Keratinocyte (primary cell): Measurements from ENCODE around the gene UROS. TPM values are rescaled to one million over a fixed set of nuclear protein-coding genes. Genes with fewer than 3 reads are reported as not detected.

Source experiments
- DNase-seq: peaks from one replicate; pipeline ENCODE4 v3.0.0-alpha.2; 2011; ENCODE audit warnings: low read depth, missing footprints, low spot score
- FAIRE-seq: peaks from 2 replicates; lab custom pipeline; 2011; peaks lifted over from hg19 to GRCh38; lab: Jason Lieb, UNC
- H2AFZ ChIP-seq: 2 replicates; pipeline ENCODE4 v1.6.0; 2012; ENCODE audit warnings: low read length, control low read depth, inconsistent platforms; ENCODE audit not compliant: control insufficient read depth
- H3K27ac ChIP-seq: 2 replicates; pipeline ENCODE4 v1.5.1; 2011; ENCODE audit warnings: low read length; ENCODE audit not compliant: control insufficient read depth, insufficient read depth
- H3K27me3 ChIP-seq: 3 replicates; pipeline ENCODE4 v1.6.0; 2011; ENCODE audit warnings: low read length; ENCODE audit not compliant: control insufficient read depth, insufficient read depth; ENCODE audit errors: extremely low read depth
- H3K36me3 ChIP-seq, 2 experiments: 2 replicates in 1 of 2; 3 replicates in 1 of 2; pipeline ENCODE4 v1.5.1; 2011; ENCODE audit warnings: low read length in 2 of 2, mild to moderate bottlenecking in 1 of 2; ENCODE audit not compliant: control insufficient read depth in 2 of 2, insufficient read depth in 2 of 2; ENCODE audit errors: extremely low read depth in 1 of 2
- H3K4me1 ChIP-seq: 3 replicates; pipeline ENCODE4 v1.5.1; 2011; ENCODE audit warnings: low read length; ENCODE audit not compliant: control insufficient read depth, insufficient read depth; ENCODE audit errors: extremely low read depth
- H3K4me2 ChIP-seq: 3 replicates; pipeline ENCODE4 v1.6.0; 2011; ENCODE audit warnings: low read depth, low read length; ENCODE audit not compliant: control insufficient read depth, insufficient read depth; ENCODE audit errors: extremely low read depth
- H3K4me3 ChIP-seq, 3 experiments: fragments of 200-600 bp in 1 of 3; sonication (generic) in 1 of 3; 2 replicates in 2 of 3; 3 replicates in 1 of 3; pipeline ENCODE4 v1.5.1; 2011 to 2016; ENCODE audit warnings: low read length in 3 of 3, mild to moderate bottlenecking in 3 of 3, control low read depth in 2 of 3, inconsistent platforms in 1 of 3, low read depth in 1 of 3, mixed read lengths in 1 of 3, mixed run types in 1 of 3, moderate library complexity in 1 of 3; ENCODE audit not compliant: control insufficient read depth in 2 of 3, insufficient read depth in 2 of 3; ENCODE audit errors: extremely low read depth in 1 of 3
- H3K79me2 ChIP-seq: 2 replicates; pipeline ENCODE4 v1.6.0; 2012; ENCODE audit warnings: low read length; ENCODE audit not compliant: control insufficient read depth, insufficient read depth
- H3K9ac ChIP-seq: 3 replicates; pipeline ENCODE4 v1.6.0; 2011; ENCODE audit warnings: low read length; ENCODE audit not compliant: control insufficient read depth, insufficient read depth; ENCODE audit errors: extremely low read depth
- H3K9me1 ChIP-seq: 3 replicates; pipeline ENCODE4 v1.6.0; 2011; ENCODE audit warnings: low read length; ENCODE audit not compliant: control insufficient read depth, insufficient read depth; ENCODE audit errors: extremely low read depth
- H3K9me3 ChIP-seq: 2 replicates; pipeline ENCODE4 v1.5.1; 2012; ENCODE audit warnings: low read depth, low read length; ENCODE audit not compliant: control insufficient read depth
- H4K20me1 ChIP-seq: 3 replicates; pipeline ENCODE4 v1.6.0; 2011; ENCODE audit warnings: low read length; ENCODE audit not compliant: control insufficient read depth, insufficient read depth; ENCODE audit errors: extremely low read depth
- CTCF ChIP-seq, 3 experiments: IDR thresholded peaks in 1 of 3; conservative IDR thresholded peaks in 1 of 3; optimal IDR thresholded peaks in 1 of 3; 2 replicates in 2 of 3; 3 replicates in 1 of 3; pipeline versions ENCODE3 to v1.5.1; 2011; ENCODE audit warnings: low read length in 3 of 3, mild to moderate bottlenecking in 3 of 3, moderate library complexity in 2 of 3, control low read depth in 1 of 3, inconsistent platforms in 1 of 3; ENCODE audit not compliant: insufficient read depth in 2 of 3; ENCODE audit errors: extremely low read depth in 1 of 3
- EZH2 ChIP-seq: IDR thresholded peaks from one replicate; pipeline ENCODE4 v1.6.1; 2012; ENCODE audit warnings: inconsistent platforms, mild to moderate bottlenecking, low read length, moderate library complexity
- dilution Hi-C: fragments of 300-500 bp; cut with MboI; formaldehyde crosslinking; loops from one replicate; pipeline ENCODE4 v1.7.0; 2020; ENCODE audit warnings: low sequenced_read_pairs; ENCODE audit not compliant: extremely low pct_ligation_motif_present
- polyA plus RNA-seq, 5 experiments: library from polyadenylated mRNA; depleted of rRNA in 3 of 5; stranded (reverse) in 3 of 5; stranded (forward) in 1 of 5; unstranded in 1 of 5; fragments of >200 nt; gene quantifications; 1 replicate in 1 of 5; 2 replicates in 3 of 5; 3 replicates in 1 of 5; pipeline versions ENCODE4 v1.2.1 to v1.2.3, GENCODE V29; 2011 to 2012; ENCODE audit warnings: missing spikeins in 2 of 5, low read depth in 1 of 5, low replicate concordance in 1 of 5

UROS gene
- polyA plus RNA-seq, 1 donor (not counting 4 experiments of a cell fraction or from before 2014, with no cell fraction given): 46.7 TPM

GRCh38 chr10:125857185-125857760, 34.2 kb upstream of the UROS start:
- Histone ChIP-seq H4K20me1 (no peaks in the 10 kb centered on the region), H3K9me3 (no peaks in the 10 kb centered on the region), H2AFZ (no peak overlapping the region), H3K9ac (no peak overlapping the region), H3K4me3 (no peak overlapping the region), H3K36me3 (peaks cover 15 to 17% of the 10 kb centered on the region in 2 experiments), H3K9me1 (no peaks in the 10 kb centered on the region), H3K27ac (no peak overlapping the region), H3K4me2 (no peak overlapping the region), H3K79me2 (no peaks in the 10 kb centered on the region), H3K4me1 (no peaks in the 10 kb centered on the region), H3K27me3 (no peaks in the 10 kb centered on the region)
- TF ChIP-seq CTCF (optimal IDR thresholded peaks at IDR 0.05 in 1 of 3, IDR thresholded peaks at IDR 0.05 in 1 of 3, conservative IDR thresholded peaks at IDR 0.05 in 1 of 3; ENCODE audit: extremely low read depth in 1 of 3, insufficient read depth in 2 of 3, low read length in 3 of 3): no peak
- TF ChIP-seq EZH2: no peak
- no peak for DNase-seq
- no peak for FAIRE-seq
- dilution Hi-C loops: no loop called here

- no peak for DNase-seq
- no peaks in the 10 kb centered on the region for H3K9me3 ChIP-seq
- dilution Hi-C loops: no loop called here
- no peak overlapping the region for H3K4me3 ChIP-seq
- FAIRE-seq: no peak
- no peak overlapping the region for H2AFZ ChIP-seq
- H3K27me3 ChIP-seq: no peaks in the 10 kb centered on the region
- TF ChIP-seq EZH2 (no peak), CTCF (optimal IDR thresholded peaks at IDR 0.05 in 1 of 3, IDR thresholded peaks at IDR 0.05 in 1 of 3, conservative IDR thresholded peaks at IDR 0.05 in 1 of 3; ENCODE audit: extremely low read depth in 1 of 3, insufficient read depth in 2 of 3, low read length in 3 of 3) (no peak)
- H3K9me1 ChIP-seq: no peaks in the 10 kb centered on the region
- H3K4me2 ChIP-seq: no peak overlapping the region
- no peak overlapping the region for H3K27ac ChIP-seq
- no peaks in the 10 kb centered on the region for H3K79me2 ChIP-seq
- no peak overlapping the region for H3K9ac ChIP-seq
- H3K36me3 ChIP-seq: peaks cover 16% of the 10 kb centered on the region in 2 experiments
- H3K4me1 ChIP-seq: no peaks in the 10 kb centered on the region
- no peaks in the 10 kb centered on the region for H4K20me1 ChIP-seq
Measured at GRCh38 chr10:125852487-125852886, 29.4 kb upstream of the UROS start.
